Cardiac atrium fibroblast (primary cell): ENCODE data around the gene WDR62. TPM values are rescaled to one million over a fixed set of nuclear protein-coding genes. Genes with fewer than 3 reads are reported as not detected.

ENCODE experiments used
- total RNA-seq: library from RNA; depleted of rRNA; stranded (reverse); fragments of >200 nt; gene quantifications from 2 replicates; pipeline ENCODE4 v1.2.3, GENCODE V29; 2015

Gene WDR62
- total RNA-seq: 1.3 and 1.6 TPM in 2 replicates

GRCh38 chr19:36054733-36055686 lies at the start of gene WDR62:
TSS of gene WDR62 (plus strand) at chr19:36054897. CDS start at chr19:36054972, 75 bp downstream.

GRCh38 chr19:36008336-36008978 lies 46.2 kb upstream of the WDR62 start, which contains the start of gene SYNE4:
TSS of gene SYNE4 (minus strand) at chr19:36008813. CDS start at chr19:36008681, 132 bp downstream.

GRCh38 chr19:36014012-36014924 lies 40.4 kb upstream of the WDR62 start, which contains the start of gene ALKBH6:
TSS of gene ALKBH6 (minus strand) at chr19:36014213. CDS start at chr19:36013397, 816 bp downstream.

GRCh38 chr19:36032251-36033104 lies 22.2 kb upstream of the WDR62 start, which contains the start of gene CLIP3:
TSS of gene CLIP3 (minus strand) at chr19:36032873. CDS start at chr19:36032357, 516 bp downstream.

GRCh38 chr19:36054119-36054732 lies 471 bp upstream of the WDR62 start, which contains the start of gene THAP8:
TSS of gene THAP8 (minus strand) at chr19:36054285. CDS start at chr19:36054217, 68 bp downstream.

GRCh38 chr19:36110487-36111199 lies 55.9 kb downstream of the WDR62 start, which contains the start of gene OVOL3:
TSS of gene OVOL3 (plus strand) at chr19:36111143. CDS start at chr19:36111203, 60 bp downstream.

GRCh38 chr19:36114721-36115452 lies 60.2 kb downstream of the WDR62 start, which contains the start of gene POLR2I:
TSS of gene POLR2I (minus strand) at chr19:36114875. CDS start at chr19:36114856, 19 bp downstream.

GRCh38 chr19:36115453-36116343 lies 61.0 kb downstream of the WDR62 start, which contains the start of gene TBCB:
TSS of gene TBCB (plus strand) at chr19:36115468. CDS start at chr19:36115561, 93 bp downstream.

DNA sequence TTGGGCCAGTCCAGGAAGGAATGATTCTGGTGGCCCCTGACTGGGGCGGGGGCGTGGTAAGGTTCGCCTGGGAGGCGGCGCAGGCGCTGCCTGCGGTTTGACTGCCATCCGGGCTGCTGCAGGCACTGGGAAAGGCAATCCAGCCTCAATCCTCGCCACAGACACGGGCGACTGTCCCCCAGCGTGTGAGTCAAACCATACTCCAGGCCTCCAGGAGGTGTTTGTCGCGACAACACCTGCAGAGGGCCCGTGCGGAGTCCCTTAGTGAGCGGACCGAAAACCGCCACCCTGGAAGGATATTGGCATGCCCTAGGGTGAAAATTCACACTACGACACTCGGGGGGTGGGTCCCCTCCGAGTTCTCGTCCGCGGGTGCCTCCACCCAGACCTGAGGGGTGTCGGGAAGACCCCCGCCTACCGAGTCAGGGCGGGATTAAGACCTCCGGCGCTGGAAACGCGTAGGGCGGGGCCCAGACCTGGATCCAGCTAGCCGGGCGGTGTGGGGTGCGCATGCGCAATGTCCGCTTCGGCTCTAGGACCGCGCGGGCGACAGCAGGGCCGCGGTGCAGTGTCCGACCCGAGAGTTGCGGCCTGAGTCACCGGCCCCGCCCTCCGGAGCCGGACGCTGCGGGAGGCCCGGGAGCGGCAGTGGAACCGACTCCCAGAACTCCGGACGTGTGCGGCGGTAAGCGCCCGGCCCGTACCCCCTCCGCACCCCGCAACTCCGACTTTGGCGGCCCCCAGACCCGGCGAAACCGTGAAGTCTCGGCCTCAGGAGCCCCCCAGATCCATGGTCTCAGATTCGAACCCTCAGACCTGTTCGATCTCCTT lies 85.0 kb downstream of the WDR62 start, which contains the start of gene CAPNS1:
Gene CAPNS1 (plus strand): TSS at position 594 of the 831 bp plus-strand sequence. CDS start 946 bp downstream, outside the sequence.

DNA sequence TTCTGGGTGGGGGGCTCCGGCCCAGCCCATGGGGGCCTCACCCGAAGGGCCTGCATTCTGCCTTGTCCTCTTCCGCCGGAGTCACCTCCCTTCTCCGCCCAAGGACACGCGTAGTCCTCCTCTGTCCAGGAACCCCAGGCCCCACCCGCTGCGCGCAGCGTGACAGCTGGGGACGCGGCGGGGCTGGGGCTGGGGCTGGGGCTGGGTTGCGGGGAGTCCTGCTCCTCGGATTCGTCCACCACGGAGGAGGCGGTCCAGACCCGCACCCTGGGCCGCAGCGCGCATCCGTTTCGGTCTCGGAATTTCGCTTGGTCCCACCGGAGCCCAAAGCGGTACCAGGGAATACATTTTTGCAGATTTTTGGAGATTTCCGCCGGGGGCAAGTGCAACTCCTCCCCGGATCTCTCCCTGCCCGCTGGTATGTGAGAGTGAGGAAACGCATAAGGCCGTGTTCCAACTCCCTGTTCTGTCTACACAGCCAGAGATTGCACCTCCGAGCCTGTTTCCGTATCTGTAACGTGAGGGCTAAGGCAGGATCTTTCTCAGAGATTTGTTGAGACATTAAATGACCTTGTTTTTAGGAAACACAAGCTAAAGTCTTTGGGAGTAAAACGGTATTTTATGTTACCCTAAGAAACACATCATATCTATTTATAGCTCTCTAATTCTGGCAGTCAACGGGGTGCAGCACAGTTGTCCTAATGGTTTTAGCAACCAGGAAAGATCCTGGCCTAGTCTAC lies 97.8 kb downstream of the WDR62 start, which contains the start of gene COX7A1:
Gene COX7A1 (minus strand): TSS at position 96 of the 740 bp plus-strand sequence. CDS start 40 bp downstream, at position 56.

Other genes with a start within 250 kb of the WDR62 start
- gene PRODH2, start 242.1 kb upstream of the WDR62 start, total RNA-seq: not detected in 2 replicates
- gene NPHS1, start 202.4 kb upstream of the WDR62 start, total RNA-seq: not detected in 2 replicates
- 0.81 TPM in 1 of 2 replicates, not detected in the other for gene KIRREL2, start 198.0 kb upstream of the WDR62 start, total RNA-seq
- gene APLP1, start 186.3 kb upstream of the WDR62 start, total RNA-seq: 20.4 and 38.2 TPM in 2 replicates
- gene NFKBID, start 154.4 kb upstream of the WDR62 start, total RNA-seq: 2.2 and 2.4 TPM in 2 replicates
- not detected in 2 replicates for gene HCST, start 152.4 kb upstream of the WDR62 start, total RNA-seq
- gene TYROBP, start 146.6 kb upstream of the WDR62 start, total RNA-seq: not detected in 2 replicates
- 5.0 and 12.1 TPM in 2 replicates for gene LRFN3, start 118.5 kb upstream of the WDR62 start, total RNA-seq
- gene SDHAF1, start 59.7 kb upstream of the WDR62 start, total RNA-seq: 26.2 and 28.0 TPM in 2 replicates
- not detected in 2 replicates for gene SYNE4, start 46.1 kb upstream of the WDR62 start, total RNA-seq
- gene ALKBH6, start 40.7 kb upstream of the WDR62 start, total RNA-seq: 27.1 and 36.6 TPM in 2 replicates
- 9.2 and 10.5 TPM in 2 replicates for gene CLIP3, start 22.0 kb upstream of the WDR62 start, total RNA-seq
- gene THAP8, start 612 bp upstream of the WDR62 start, total RNA-seq: 15.2 and 19.7 TPM in 2 replicates
- gene OVOL3, start 56.2 kb downstream of the WDR62 start, total RNA-seq: not detected in 2 replicates
- 40.2 and 41.3 TPM in 2 replicates for gene POLR2I, start 60.0 kb downstream of the WDR62 start, total RNA-seq
- gene TBCB, start 60.6 kb downstream of the WDR62 start, total RNA-seq: 176 and 267 TPM in 2 replicates
- 270 and 285 TPM in 2 replicates for gene CAPNS1, start 85.2 kb downstream of the WDR62 start, total RNA-seq
- gene COX7A1, start 97.5 kb downstream of the WDR62 start, total RNA-seq: 29.1 and 35.2 TPM in 2 replicates
- 2.3 and 3.6 TPM in 2 replicates for gene ZNF565, start 159.8 kb downstream of the WDR62 start, total RNA-seq
- 46.0 and 77.9 TPM in 2 replicates for gene ZNF146, start 160.2 kb downstream of the WDR62 start, total RNA-seq